Activated naive CD8-positive, alpha-beta T cell treated with anti-CD3 and anti-CD28 coated beads, Interleukin-2, amount 50 U/mL, for 16 hours (primary cell): ENCODE results near the gene TKFC.

Source experiments
- DNase-seq: peaks from one replicate; pipeline ENCODE4 v3.0.0-alpha.2; 2020; ENCODE audit warnings: low read depth, low spot score

The TKFC gene

GRCh38 chr11:61325649-61326414, 7.2 kb upstream of the TKFC start:
- no peak for DNase-seq

GRCh38 chr11:61327669-61328071, 5.4 kb upstream of the TKFC start:
- no peak for DNase-seq

- DNase-seq = no peak
Observed at GRCh38 chr11:61328351-61328750, 4.7 kb upstream of the TKFC start.

GRCh38 chr11:61329871-61330270, 3.2 kb upstream of the TKFC start:
- no peak for DNase-seq

- no peak for DNase-seq
Observed at GRCh38 chr11:61331651-61332050, 1.4 kb upstream of the TKFC start.

- no peak for DNase-seq
Observed at GRCh38 chr11:61332281-61332796, 689 bp upstream of the TKFC start.

GRCh38 chr11:61333550-61334433, 764 bp downstream of the TKFC start:
- no peak for DNase-seq

GRCh38 chr11:61334434-61335354, 1.7 kb downstream of the TKFC start:
- no peak for DNase-seq

GRCh38 chr11:61335355-61335710, 2.3 kb downstream of the TKFC start:
- no peak for DNase-seq

GRCh38 chr11:61336171-61336935, 3.3 kb downstream of the TKFC start:
- peak; percentile 57 for DNase-seq

GRCh38 chr11:61337706-61338470, 4.9 kb downstream of the TKFC start:
- DNase-seq = no peak

GRCh38 chr11:61338783-61339489, 5.9 kb downstream of the TKFC start:
- no peak for DNase-seq

GRCh38 chr11:61339490-61339878, 6.5 kb downstream of the TKFC start:
- DNase-seq = no peak

- DNase-seq = no peak
Observed at GRCh38 chr11:61340979-61341378, 8.0 kb downstream of the TKFC start.

GRCh38 chr11:61341706-61342105, 8.7 kb downstream of the TKFC start:
- no peak for DNase-seq

GRCh38 chr11:61342207-61342803, 9.3 kb downstream of the TKFC start:
- DNase-seq = no peak

- DNase-seq = no peak
Observed at GRCh38 chr11:61343792-61344745, 11.0 kb downstream of the TKFC start.

- no peak for DNase-seq
Observed at GRCh38 chr11:61345170-61345610, 12.2 kb downstream of the TKFC start.
